ENCODE measurements around the gene PLCB2.

DNA sequence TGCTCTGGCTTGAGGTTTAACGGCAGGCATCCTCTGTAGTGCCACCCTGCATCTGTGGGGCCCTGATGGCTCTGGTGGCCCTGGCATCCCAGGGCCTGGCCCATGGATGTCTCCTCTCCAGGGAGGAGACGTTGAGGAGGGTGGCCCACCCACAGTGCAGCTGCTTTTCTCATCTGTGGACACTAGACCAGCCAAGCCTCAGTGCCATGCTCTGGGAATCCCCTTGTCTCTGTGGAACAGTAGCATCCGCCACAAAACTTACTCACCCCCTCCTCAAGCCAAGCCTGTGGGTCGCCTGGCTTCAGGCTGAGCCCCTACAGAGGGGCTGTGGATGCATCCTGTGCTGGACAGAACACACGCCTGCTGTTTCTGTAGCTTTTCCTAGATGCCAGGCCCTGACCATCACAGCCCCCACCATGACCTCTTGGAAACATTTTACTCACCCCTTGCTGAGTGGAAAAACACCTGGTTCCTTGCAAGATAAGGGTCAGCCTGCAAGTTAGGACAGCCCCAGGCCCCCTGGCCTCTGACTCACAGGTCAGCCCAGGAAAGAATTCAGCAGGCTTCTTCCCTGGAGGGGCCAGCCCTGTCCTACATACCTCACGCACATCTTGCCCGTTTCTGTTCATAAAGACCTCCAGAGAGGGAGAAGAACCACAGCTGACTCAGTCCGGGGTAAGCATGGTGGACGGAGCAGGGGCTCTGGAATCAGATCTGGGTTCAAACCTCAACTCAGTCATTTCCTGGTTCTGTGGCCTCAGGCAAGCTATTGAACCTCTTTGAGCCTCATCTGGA lies 49.9 kb downstream of the PLCB2 start:
- TF ChIP-seq EZH2 (IDR thresholded peaks at IDR 0.05; ENCODE audit: low read depth, unreplicated experiment): no peak
- TF ChIP-seq, protein P1, sequence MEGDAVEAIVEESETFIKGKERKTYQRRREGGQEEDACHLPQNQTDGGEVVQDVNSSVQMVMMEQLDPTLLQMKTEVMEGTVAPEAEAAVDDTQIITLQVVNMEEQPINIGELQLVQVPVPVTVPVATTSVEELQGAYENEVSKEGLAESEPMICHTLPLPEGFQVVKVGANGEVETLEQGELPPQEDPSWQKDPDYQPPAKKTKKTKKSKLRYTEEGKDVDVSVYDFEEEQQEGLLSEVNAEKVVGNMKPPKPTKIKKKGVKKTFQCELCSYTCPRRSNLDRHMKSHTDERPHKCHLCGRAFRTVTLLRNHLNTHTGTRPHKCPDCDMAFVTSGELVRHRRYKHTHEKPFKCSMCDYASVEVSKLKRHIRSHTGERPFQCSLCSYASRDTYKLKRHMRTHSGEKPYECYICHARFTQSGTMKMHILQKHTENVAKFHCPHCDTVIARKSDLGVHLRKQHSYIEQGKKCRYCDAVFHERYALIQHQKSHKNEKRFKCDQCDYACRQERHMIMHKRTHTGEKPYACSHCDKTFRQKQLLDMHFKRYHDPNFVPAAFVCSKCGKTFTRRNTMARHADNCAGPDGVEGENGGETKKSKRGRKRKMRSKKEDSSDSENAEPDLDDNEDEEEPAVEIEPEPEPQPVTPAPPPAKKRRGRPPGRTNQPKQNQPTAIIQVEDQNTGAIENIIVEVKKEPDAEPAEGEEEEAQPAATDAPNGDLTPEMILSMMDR (conservative IDR thresholded peaks at IDR 0.05; ENCODE audit: low read depth in 2 of 2): no peak
- TF ChIP-seq, protein P2, sequence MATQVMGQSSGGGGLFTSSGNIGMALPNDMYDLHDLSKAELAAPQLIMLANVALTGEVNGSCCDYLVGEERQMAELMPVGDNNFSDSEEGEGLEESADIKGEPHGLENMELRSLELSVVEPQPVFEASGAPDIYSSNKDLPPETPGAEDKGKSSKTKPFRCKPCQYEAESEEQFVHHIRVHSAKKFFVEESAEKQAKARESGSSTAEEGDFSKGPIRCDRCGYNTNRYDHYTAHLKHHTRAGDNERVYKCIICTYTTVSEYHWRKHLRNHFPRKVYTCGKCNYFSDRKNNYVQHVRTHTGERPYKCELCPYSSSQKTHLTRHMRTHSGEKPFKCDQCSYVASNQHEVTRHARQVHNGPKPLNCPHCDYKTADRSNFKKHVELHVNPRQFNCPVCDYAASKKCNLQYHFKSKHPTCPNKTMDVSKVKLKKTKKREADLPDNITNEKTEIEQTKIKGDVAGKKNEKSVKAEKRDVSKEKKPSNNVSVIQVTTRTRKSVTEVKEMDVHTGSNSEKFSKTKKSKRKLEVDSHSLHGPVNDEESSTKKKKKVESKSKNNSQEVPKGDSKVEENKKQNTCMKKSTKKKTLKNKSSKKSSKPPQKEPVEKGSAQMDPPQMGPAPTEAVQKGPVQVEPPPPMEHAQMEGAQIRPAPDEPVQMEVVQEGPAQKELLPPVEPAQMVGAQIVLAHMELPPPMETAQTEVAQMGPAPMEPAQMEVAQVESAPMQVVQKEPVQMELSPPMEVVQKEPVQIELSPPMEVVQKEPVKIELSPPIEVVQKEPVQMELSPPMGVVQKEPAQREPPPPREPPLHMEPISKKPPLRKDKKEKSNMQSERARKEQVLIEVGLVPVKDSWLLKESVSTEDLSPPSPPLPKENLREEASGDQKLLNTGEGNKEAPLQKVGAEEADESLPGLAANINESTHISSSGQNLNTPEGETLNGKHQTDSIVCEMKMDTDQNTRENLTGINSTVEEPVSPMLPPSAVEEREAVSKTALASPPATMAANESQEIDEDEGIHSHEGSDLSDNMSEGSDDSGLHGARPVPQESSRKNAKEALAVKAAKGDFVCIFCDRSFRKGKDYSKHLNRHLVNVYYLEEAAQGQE (IDR thresholded peaks at IDR 0.05; ENCODE audit: unreplicated experiment): no peak
- no peak for TF ChIP-seq POLR2AphosphoS5 (IDR thresholded peaks at IDR 0.05; ENCODE audit: low read depth)
- no peak for TF ChIP-seq ZNF114 (CRISPR knock-in tag; IDR thresholded peaks at IDR 0.05)
- no peak for TF ChIP-seq STAT1 (IDR thresholded peaks at IDR 0.05; ENCODE audit: unreplicated experiment)
- TF ChIP-seq JUNB (IDR thresholded peaks at IDR 0.05; ENCODE audit: unreplicated experiment): no peak
- TF ChIP-seq, protein P3, sequence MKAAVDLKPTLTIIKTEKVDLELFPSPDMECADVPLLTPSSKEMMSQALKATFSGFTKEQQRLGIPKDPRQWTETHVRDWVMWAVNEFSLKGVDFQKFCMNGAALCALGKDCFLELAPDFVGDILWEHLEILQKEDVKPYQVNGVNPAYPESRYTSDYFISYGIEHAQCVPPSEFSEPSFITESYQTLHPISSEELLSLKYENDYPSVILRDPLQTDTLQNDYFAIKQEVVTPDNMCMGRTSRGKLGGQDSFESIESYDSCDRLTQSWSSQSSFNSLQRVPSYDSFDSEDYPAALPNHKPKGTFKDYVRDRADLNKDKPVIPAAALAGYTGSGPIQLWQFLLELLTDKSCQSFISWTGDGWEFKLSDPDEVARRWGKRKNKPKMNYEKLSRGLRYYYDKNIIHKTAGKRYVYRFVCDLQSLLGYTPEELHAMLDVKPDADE (IDR thresholded peaks at IDR 0.05): no peak
- TF ChIP-seq EZH2phosphoT487 (IDR thresholded peaks at IDR 0.05; ENCODE audit: unreplicated experiment): no peak

All from GM23338 (cell line).